ENCODE data around the gene KCMF1.

Gene KCMF1

GRCh38 chr2:84965827-84966226 is 5.1 kb upstream of the KCMF1 start:
- no peaks in the 10 kb centered on the region for H3F3A ChIP-seq (ENCODE audit: control insufficient read depth, insufficient read depth)
- no peak overlapping the region for H3K4me2 ChIP-seq (ENCODE audit: low read length)
- peaks cover 40% of the 10 kb centered on the region for H3K4me1 ChIP-seq (ENCODE audit: control insufficient read depth, low read length)
- TF ChIP-seq, protein P1, sequence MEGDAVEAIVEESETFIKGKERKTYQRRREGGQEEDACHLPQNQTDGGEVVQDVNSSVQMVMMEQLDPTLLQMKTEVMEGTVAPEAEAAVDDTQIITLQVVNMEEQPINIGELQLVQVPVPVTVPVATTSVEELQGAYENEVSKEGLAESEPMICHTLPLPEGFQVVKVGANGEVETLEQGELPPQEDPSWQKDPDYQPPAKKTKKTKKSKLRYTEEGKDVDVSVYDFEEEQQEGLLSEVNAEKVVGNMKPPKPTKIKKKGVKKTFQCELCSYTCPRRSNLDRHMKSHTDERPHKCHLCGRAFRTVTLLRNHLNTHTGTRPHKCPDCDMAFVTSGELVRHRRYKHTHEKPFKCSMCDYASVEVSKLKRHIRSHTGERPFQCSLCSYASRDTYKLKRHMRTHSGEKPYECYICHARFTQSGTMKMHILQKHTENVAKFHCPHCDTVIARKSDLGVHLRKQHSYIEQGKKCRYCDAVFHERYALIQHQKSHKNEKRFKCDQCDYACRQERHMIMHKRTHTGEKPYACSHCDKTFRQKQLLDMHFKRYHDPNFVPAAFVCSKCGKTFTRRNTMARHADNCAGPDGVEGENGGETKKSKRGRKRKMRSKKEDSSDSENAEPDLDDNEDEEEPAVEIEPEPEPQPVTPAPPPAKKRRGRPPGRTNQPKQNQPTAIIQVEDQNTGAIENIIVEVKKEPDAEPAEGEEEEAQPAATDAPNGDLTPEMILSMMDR (IDR thresholded peaks at IDR 0.05; ENCODE audit: low read depth, low read length, poor library complexity, severe bottlenecking): no peak
- no peak for TF ChIP-seq EZH2phosphoT487 (IDR thresholded peaks at IDR 0.05; ENCODE audit: borderline replicate concordance, low read length)
- H3K79me2 ChIP-seq (ENCODE audit: control insufficient read depth, low read length): peaks cover 60% of the 10 kb centered on the region
- H3K27ac ChIP-seq (ENCODE audit: low read depth, low read length): no peak overlapping the region
- no peaks in the 10 kb centered on the region for H3K9me3 ChIP-seq (ENCODE audit: control insufficient read depth, insufficient read depth, low read length)
- H3K27me3 ChIP-seq (ENCODE audit: control insufficient read depth, low read length): no peaks in the 10 kb centered on the region
- H4K20me1 ChIP-seq (ENCODE audit: control insufficient read depth, insufficient read depth, low read depth, low read length): 0 out of 2 replicates have a peak, but pooled peaks cover 5% of the 10 kb centered on the region
- H3K9me2 ChIP-seq (replicated peaks; ENCODE audit: control insufficient read depth, low read length): no peaks in the 10 kb centered on the region
- H3K36me3 ChIP-seq (ENCODE audit: control insufficient read depth, low read length): peaks cover 72% of the 10 kb centered on the region
- no peak overlapping the region for H3K4me3 ChIP-seq (ENCODE audit: low read length)

DNA sequence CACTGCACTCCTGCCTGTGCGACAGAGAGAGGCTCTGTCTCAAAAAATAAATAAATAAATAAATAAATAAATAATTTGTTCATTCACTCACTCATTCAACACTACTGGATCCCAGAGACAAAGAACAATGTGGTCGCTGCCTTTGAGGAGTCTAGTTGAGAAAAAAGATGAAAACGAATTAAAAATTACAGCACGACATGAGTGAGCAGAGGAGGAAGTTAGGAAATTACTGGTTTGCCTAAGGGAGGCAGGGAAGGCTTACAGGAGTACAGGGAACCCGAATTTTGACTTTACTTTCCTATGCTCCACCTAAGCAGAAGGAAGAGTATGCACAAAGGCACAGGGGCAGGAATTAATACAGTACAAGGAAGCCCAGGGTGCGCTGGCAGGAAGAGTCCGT is 4.2 kb upstream of the KCMF1 start:
- H3K9me2 ChIP-seq (replicated peaks; ENCODE audit: control insufficient read depth, low read length): no peaks in the 10 kb centered on the region
- H3K36me3 ChIP-seq (ENCODE audit: control insufficient read depth, low read length): peaks cover 67% of the 10 kb centered on the region
- H3K27ac ChIP-seq (ENCODE audit: low read depth, low read length): no peak overlapping the region
- H4K20me1 ChIP-seq (ENCODE audit: control insufficient read depth, insufficient read depth, low read depth, low read length): 0 out of 2 replicates have a peak, but pooled peaks cover 5% of the 10 kb centered on the region
- no peak overlapping the region for H3K4me3 ChIP-seq (ENCODE audit: low read length)
- no peak overlapping the region for H3K4me2 ChIP-seq (ENCODE audit: low read length)
- TF ChIP-seq, protein P1 (IDR thresholded peaks at IDR 0.05; ENCODE audit: low read depth, low read length, poor library complexity, severe bottlenecking): no peak
- TF ChIP-seq EZH2phosphoT487 (IDR thresholded peaks at IDR 0.05; ENCODE audit: borderline replicate concordance, low read length): no peak
- H3K79me2 ChIP-seq (ENCODE audit: control insufficient read depth, low read length): peaks cover 66% of the 10 kb centered on the region
- H3F3A ChIP-seq (ENCODE audit: control insufficient read depth, insufficient read depth): no peaks in the 10 kb centered on the region
- no peaks in the 10 kb centered on the region for H3K27me3 ChIP-seq (ENCODE audit: control insufficient read depth, low read length)
- no peaks in the 10 kb centered on the region for H3K9me3 ChIP-seq (ENCODE audit: control insufficient read depth, insufficient read depth, low read length)
- H3K4me1 ChIP-seq (ENCODE audit: control insufficient read depth, low read length): peaks cover 40% of the 10 kb centered on the region

- peaks cover 85% of the 10 kb centered on the region for H3K79me2 ChIP-seq (ENCODE audit: control insufficient read depth, low read length)
- no peaks in the 10 kb centered on the region for H3K27me3 ChIP-seq (ENCODE audit: control insufficient read depth, low read length)
- H3K9me3 ChIP-seq (ENCODE audit: control insufficient read depth, insufficient read depth, low read length): no peaks in the 10 kb centered on the region
- 0 out of 2 replicates have a peak, but pooled peaks cover 4% of the 10 kb centered on the region for H3F3A ChIP-seq (ENCODE audit: control insufficient read depth, insufficient read depth)
- peaks cover 13% of the 10 kb centered on the region for H4K20me1 ChIP-seq (ENCODE audit: control insufficient read depth, insufficient read depth, low read depth, low read length)
- H3K9me2 ChIP-seq (replicated peaks; ENCODE audit: control insufficient read depth, low read length): no peaks in the 10 kb centered on the region
- H3K4me2 ChIP-seq (ENCODE audit: low read length): peak overlapping the region; percentile 71
- peak overlapping the region; percentile 74 for H3K4me3 ChIP-seq (ENCODE audit: low read length)
- TF ChIP-seq, protein P1 (IDR thresholded peaks at IDR 0.05; ENCODE audit: low read depth, low read length, poor library complexity, severe bottlenecking): no peak
- no peak for TF ChIP-seq EZH2phosphoT487 (IDR thresholded peaks at IDR 0.05; ENCODE audit: borderline replicate concordance, low read length)
- peaks cover 45% of the 10 kb centered on the region for H3K4me1 ChIP-seq (ENCODE audit: control insufficient read depth, low read length)
- H3K27ac ChIP-seq (ENCODE audit: low read depth, low read length): peak overlapping the region; percentile 70
- H3K36me3 ChIP-seq (ENCODE audit: control insufficient read depth, low read length): peaks cover 61% of the 10 kb centered on the region
These were observed 1.3 kb upstream of the KCMF1 start for GRCh38 chr2:84969511-84970209.
